Measurements from ENCODE around the gene VPS9D1.
"Not testable (repeated sequence)": the region's sequence is repeated elsewhere in the genome, so short reads cannot be mapped to it uniquely, and the experiment has no call there.

Gene VPS9D1

DNA sequence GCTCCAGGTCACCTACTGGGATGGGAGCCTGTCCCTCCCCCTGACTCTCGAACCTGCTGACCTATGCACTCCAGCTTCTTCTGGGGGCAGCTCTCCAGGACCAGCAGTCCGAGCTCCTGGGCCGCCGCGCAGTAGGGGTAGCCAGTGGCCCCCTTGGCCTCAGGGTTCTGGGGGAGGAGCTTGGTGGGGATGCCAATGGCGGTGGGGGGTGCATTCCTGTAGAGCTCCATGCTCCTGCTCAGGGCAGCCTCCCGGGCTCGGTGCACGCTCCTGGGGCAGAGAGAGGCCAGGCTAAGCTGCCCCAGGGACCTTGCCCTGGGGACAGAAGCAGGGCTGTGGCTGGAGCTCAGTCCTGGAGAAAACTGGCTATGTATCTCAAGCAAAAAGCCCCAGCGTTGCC is 11.5 kb downstream of the VPS9D1 start:
- no peak for DNase-seq

GRCh38 chr16:89708481-89708931 is 12.2 kb downstream of the VPS9D1 start:
- DNase-seq: no peak

DNA sequence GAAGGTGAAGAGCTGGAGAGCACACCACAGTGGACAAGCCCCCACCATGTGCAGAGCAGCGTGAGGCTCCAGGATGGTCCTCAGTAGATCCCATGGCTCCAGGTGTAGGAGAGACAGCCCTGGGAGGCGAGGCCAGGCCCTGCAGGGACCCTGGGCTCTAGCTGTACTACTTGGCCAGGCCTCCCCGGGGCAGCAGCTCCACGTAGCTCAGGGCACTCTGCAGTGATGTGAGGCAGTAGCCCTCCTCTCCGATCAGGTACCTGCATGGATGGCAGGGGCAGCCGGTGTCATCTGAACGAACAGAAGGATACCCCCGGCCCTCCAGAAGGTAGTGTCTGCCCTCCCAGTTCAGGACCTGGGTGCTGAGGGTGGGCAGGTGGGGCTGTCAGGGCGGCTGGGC is 13.0 kb downstream of the VPS9D1 start:
- DNase-seq: no peak

- DNase-seq: no peak
Measured at GRCh38 chr16:89706518-89707260, 14.0 kb downstream of the VPS9D1 start.

DNA sequence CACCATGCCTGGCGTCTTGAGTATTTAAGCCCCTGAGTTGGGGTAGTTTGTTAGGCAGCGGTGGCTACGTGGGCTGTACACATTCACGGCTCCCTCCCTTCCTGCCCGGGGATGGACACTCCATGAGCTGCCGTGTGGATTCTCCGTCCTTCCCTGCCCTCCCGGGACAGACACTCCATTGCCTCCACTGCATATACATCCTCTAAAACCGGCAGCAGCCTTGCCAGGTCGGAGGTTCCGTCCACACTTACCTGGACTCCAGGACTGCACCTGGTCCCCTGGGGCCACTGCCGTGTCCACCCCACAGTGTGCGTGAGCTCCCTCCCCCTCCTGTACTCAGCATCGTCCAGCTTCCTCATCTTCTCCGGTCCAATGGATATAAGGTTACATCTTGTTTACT is 15.7 kb downstream of the VPS9D1 start:
- DNase-seq: no peak

- DNase-seq: no peak
Measured at GRCh38 chr16:89704281-89704680, 16.4 kb downstream of the VPS9D1 start.

DNA sequence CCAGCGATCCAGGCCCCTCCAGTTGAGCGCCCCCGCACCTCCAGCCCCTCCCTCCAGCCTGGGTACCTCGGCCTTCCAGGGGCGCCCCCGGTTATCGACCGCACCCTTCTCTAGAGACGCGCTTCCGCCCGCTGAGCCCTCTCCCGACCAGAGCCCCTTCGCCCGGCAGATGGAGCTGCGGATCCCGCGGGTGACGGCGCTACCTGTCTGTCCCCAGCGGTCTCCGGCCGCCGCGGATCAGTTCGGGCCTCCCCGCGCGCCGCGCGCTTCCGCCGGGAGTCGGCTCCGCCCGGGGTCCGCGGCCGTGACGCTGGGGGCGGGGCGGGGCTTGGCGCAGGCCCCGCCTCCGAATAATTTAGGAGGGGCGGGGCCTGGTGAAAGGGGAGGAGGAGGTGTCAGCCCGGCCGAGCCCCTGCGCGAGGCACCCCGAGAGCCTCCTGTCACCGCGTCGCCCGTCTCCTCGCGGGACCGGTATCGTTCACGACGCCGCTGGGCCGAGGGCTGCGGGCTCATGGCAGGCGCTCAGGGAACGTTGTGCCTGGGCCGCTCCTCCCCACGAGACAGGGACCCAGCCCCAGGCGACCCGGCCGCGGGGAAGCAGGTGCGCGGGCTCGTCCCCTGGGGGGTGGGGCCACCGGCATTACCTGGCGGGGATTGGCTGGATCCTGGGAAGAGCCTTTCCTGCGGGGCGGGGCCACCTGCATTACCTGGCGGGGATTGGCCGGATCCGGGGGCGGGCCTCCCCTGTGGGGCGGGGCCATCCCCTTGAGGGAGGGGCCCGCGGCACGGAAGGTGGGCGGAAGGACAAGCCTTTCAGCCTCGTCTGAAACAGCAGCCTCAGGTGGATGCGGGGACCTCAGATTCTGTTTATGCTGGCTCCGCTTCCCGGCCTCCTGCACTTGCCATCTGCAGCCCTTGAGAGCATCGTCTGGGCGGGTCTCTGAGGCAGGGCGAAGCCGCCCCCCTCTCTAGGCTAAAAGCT is 19.0 kb downstream of the VPS9D1 start, which contains the start of gene SPATA2L:
Gene SPATA2L, minus strand, starts transcription at position 281 of the 982 bp plus-strand sequence. CDS start 473 bp downstream, outside the sequence.
- peak; percentile 93 for DNase-seq

GRCh38 chr16:89700649-89701424 is 19.9 kb downstream of the VPS9D1 start:
- DNase-seq: peak; percentile 31

DNA sequence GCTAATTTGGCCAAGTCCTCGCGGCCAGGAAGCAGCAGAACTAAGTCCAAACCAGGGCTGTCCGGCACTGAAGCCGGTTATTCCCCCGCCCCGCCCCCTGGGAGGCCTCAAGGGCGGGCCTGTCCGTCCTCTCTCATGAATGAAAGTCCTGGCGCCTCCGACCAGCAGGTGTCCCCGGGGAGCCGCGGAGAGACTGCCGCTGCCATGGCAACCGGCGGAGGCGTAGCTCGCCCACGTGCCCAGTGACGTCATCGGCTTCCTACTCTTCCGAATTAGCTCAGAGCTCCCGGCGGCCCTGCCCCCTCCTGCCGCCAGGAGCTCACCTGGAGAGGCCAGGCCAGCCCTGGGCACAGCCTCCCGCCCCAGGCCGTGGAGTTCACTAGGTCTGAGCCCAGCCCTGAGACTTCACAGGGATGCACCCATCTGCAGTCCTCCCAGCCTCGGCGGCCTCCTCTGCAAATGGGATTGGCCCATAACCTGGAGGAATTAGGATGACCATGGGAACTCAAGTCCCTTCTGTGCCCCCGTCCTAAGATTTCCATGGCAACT is 20.5 kb downstream of the VPS9D1 start:
- DNase-seq: peak; percentile 100

DNA sequence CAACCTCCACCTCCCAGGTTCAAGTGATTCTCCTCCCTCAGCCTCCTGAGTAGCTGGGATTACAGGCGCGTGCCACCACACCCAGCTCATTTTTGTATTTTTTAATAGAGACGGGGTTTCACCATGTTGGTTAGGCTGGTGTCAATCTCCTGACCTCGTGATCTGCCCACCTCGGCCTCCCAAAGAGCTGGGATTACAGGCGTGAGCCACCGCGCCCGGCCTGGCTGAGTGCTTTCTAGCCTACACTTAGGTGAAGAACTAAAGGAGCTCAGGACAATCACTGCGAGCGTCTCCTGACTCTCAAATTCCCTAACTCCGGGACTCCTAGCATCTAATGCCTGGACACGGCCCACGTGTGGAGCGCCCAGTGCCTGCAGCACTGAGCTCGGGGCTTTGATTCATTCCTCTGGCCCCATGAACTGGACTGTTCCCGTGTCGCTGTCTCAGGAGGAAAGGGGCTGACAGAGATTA is 21.0 kb downstream of the VPS9D1 start:
- DNase-seq: not testable (repeated sequence)

DNA sequence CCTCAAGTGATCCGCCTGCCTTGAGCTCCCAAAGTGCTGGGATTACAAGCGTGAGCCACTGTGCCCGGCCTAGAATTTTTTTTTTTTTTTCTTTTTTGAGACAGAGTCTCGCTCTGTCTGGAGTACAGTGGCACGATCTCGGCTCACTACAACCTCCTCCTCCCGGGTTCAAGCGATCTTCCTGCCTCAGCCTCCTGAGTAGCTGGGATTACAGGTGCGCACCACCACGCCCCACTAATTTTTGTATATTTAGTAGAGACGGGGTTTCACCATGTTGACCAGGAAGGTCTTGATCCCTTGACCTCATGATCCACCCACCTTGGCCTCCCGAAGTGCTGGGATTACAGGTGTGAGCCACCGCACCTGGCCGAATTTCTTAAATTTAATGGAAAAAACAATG is 22.0 kb downstream of the VPS9D1 start:
- DNase-seq: not testable (repeated sequence)

- no peak for DNase-seq
Measured at GRCh38 chr16:89697616-89698331, 22.9 kb downstream of the VPS9D1 start.

- DNase-seq: no peak
Measured at GRCh38 chr16:89697161-89697615, 23.5 kb downstream of the VPS9D1 start.

DNA sequence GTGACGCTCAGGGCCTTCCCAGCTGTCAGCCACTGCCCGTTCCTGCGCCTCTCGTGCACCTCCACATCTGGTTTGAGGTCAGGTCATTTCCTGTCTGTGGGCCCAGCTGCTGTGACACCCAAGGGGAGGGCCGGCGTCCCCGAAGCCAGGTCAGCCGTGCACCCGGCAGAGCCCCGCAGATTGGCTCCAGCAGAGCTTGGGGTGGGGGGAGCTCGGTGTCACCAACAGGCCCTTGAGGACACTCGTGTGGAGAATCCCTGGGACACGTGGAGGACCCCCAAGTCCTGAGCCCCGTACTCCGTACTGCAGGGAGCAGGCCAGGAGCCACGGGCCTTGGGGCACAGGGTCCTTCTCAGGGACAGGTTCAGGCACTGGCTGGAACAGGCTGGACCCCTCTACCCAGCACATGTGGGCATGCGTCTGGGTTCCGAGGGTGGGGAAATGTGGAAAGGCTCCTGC is 24.0 kb downstream of the VPS9D1 start:
- DNase-seq: no peak

DNA sequence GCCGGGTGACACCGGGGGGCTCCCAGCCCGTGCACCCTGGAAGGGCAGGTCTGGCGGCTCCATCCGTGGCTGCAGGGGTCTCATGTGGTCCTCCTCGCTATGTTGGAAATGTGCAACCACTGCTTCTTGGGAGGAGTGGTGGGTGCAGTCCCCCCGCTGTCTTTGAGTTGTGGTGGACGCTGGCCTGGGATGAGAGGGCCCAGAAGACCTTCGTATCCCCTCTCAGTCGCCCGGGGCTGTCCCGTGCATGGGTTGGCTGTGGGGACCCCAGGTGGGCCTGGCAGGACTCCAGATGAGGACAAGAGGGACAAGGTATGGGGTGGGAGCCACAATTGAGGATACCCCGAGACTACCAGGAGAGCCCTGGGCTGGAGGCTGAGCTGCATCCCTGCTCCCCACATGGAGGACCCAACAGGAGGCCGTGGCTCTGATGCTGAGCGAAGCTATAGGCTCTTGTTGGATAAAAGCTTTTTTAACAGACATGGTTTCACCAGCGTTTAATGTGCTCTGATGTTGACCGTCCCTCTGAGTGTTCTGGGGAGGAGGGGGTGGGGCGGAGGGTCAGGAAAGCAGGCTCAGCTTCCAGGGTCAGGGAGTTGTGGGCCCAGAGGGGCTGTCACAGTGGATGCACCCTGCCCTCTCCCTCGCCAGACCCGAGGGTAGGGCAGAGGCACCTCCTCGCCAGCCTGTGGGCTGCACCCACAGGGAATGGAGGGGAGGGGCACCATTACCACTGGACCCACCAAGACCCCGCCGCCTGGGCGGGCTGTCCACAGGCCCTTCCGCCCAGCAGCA is 24.6 kb downstream of the VPS9D1 start:
- no peak for DNase-seq

GRCh38 chr16:89695086-89695874 is 25.4 kb downstream of the VPS9D1 start:
- DNase-seq: no peak

DNA sequence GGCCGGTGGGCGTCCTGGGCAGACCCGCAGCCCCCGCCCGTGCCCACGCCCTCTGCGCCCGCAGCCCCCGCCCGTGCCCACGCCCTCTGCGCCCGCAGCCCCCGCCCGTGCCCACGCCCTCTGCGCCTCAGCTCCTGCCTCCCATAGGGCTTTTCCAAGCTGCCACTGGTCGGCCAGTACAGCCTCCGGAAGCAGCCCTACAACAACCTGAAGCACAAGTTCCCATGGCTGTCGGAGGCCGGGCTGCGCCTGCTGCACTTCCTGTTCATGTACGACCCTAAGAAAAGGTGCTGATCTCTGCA is 26.0 kb downstream of the VPS9D1 start:
- not testable (repeated sequence) for DNase-seq

- DNase-seq: no peak
Measured at GRCh38 chr16:89693931-89694783, 26.5 kb downstream of the VPS9D1 start.

DNA sequence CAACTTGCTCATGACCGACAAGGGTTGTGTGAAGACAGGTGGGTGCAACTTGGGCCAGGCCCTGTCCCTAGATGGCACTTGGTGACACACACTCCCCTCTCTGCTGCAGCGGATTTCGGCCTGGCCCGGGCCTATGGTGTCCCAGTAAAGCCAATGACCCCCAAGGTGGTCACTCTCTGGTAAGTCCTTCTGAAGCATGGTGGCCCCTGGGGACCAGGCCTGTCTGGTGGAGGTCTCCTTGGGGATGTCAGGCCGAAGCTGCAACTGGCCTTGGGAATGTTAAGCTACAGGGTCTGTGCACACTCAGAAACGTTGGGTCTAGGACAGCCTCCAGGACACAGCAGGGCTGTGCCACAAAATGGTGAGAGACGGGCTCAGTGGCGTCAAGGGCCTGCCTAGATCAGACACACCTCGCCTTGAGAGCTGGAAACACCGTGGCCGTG is 27.4 kb downstream of the VPS9D1 start:
- no peak for DNase-seq

All from suppressor macrophage treated with lipopolysaccharide for 4 hours (primary cell).